ENCODE measurements around the gene NUDT4B.
"Not testable (repeated sequence)": the region's sequence is repeated elsewhere in the genome, so short reads cannot be mapped to it uniquely, and the experiment has no call there.

The NUDT4B gene

DNA sequence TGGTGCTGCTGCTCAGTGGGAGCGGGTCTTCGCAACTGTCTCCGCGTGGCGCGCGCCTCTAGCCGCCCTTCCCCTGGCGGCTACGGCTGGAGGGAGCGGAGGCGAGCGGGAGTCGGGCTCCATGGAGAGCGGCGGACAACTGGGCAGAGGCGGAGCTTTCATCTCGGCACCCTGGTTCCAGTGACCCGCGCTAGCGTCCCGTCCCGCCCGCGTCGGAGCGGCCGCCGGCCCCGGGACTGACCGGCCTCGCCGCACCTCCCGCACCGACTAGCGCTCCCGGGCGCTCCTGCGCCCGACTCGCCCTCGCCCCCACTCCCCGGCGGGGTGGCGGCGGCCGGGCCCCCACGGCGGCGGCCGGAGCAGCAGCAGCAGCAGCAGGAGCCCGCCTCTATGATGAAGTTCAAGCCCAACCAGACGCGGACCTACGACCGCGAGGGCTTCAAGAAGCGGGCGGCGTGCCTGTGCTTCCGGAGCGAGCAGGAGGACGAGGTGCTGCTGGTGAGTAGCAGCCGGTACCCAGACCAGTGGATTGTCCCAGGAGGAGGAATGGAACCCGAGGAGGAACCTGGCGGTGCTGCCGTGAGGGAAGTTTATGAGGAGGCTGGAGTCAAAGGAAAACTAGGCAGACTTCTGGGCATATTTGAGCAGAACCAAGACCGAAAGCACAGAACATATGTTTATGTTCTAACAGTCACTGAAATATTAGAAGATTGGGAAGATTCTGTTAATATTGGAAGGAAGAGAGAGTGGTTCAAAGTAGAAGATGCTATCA is at the start of gene NUDT4B:
TSS of gene NUDT4B (plus strand) at position 212 of the 772 bp plus-strand sequence. CDS start at position 391, 179 bp downstream.
- not testable (repeated sequence) for DNase-seq

DNA sequence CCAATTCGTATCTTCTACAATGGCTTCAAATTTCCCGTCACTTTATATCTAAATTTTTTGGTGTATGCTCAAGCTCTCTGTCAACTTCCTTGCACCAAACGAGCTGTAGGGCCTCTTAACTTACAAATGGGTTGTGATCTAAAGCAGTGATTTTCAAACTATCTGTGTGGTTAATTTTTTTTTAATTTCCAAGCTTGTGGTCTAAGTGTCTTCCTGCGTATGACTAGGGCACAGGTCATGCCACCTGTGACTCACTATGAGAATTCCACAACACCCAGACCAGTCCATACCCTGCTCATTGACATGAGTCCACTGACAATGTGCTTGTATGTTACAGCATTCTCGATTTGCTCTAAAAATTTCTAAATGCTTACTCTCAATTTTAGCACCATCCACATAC is 49.2 kb upstream of the NUDT4B start:
- not testable (repeated sequence) for DNase-seq

DNA sequence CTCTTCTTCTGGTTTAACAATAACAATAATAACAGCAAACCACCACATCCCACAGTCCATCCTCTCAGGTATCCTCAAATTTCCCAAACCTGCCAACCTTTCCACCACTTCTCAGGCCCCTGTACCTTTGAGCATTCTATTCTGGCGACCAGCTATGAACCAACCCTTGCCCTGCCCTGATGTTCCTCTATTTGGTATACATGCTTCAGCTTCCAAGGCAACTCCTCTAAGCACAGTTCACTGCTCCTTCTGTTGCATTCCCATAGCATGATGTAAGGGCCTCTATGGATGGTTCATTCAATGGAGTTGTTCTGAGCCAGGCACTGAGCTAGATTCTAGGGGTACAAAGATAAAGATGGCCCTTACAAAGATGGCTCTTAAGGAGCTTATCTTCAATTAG is 46.3 kb upstream of the NUDT4B start:
- DNase-seq, result not testable (repeated sequence)

DNA sequence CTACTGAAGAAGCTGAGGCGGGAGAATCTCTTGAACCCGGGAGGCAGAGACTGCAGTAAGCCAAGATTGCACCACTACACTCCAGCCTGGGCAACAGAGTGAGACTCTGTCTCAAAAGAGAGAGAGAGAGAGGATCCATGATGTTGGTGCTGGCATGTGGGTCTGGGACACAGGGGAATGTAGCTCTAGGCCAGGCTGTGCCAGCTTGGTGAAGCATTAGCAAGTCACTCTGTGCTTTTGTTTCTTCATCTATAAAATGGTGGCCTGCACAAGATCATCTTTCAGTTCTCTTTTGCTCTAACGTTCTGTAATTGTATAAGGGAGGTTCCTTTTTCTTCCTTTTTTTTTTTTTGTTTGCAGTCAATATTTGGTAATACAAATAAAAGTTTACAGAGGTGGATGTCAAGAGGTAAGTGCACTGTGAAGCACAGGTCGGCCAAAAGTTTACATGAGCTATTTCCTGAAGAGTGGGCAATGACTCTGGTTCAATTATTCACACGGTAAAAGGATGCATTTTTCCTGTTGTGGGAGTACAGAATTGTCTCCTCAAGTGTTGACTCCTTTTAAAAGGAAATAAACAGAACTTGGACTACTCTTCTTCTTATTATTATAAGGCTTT is 44.5 kb upstream of the NUDT4B start:
- DNase-seq, result not testable (repeated sequence)

DNA sequence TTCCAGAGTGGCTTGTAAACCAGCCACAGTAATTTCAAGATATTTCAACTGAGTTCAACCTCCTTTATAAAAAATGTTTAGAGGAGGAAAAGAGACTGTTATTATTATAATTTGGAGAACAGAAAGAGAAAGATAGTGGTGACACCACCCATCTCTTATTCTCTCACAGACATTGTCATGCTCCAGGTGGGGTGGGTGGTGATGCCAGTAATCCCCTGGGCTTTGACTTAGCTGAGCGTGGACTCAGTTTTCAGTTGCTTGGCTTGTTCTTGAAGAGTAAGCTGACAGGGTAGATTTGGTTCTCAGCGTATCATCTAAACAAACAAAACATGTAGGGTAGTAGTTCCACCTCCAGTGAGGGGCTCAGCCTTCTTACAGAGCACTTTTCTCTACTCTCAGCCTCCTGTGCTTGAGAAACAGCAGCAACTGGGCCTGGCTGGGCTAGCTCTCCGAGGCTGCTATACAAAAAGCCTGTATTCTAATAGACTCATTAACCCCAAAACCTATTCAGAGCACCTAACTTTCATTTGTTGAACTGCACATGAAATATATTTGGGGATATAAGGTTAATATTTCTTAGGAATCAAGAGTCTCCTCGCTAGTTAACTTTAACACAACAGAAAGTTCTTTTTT is 43.1 kb upstream of the NUDT4B start:
- not testable (repeated sequence) for DNase-seq

DNA sequence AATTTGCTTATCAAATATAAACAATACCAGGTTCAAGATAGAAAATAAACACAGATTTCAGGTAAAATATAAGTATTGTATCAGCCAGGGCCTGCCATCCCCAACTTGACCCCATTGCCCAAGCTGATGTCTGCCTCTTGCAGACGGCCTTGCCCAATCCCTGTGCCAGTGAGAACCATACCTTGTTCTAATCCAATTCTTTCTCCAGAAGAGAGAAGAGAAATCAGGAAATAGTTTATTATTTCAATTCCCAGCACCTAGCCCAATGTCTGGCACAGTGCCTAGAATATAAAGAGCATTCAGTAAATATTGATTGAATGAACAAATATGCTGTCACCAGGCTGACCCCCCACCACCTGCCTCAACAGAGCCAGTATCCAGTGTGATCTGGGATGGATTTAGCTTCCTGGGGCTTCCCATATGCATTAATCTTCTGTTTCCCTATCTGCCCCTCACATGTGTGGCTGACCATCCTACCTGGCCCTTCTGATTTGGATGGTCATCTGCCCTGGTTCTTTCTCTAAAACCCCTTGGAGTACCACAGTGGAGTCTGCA is 39.7 kb upstream of the NUDT4B start:
- DNase-seq, result not testable (repeated sequence)

DNA sequence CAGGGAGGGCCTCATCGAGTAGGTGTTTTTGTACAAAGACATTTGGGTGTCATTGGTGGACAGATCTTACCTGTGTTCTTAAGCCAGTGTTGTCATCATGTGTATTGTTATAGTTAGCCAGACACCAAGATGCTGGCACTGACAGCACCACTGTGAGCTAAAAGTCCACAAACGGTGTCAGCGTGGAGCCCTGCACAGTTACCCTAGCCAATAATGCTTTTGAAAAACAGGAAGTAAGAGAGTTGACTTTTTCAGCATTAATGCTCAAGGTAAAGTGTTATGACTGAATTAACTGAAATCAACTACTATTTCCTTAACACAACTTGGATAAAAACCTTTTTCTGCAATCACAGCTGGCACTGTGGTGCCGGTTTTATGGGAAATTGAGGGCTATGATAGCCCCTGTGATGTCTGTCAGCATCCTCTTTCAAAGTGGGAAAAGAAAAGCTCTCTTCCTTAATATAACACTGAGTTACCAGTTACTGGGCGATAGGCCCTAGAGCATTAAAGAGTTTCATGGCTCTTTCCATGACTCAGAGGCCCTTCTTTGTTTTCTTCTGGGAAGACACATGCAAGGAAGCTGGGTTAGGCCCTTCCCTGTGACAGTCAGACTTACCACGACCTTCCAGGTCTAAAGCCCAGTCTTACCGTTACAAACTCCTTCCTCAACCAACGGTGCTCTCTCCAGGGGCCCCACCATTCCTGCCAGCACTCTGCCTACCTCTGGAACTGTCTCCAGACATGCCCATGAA is 37.6 kb upstream of the NUDT4B start:
- DNase-seq, result not testable (repeated sequence)

DNA sequence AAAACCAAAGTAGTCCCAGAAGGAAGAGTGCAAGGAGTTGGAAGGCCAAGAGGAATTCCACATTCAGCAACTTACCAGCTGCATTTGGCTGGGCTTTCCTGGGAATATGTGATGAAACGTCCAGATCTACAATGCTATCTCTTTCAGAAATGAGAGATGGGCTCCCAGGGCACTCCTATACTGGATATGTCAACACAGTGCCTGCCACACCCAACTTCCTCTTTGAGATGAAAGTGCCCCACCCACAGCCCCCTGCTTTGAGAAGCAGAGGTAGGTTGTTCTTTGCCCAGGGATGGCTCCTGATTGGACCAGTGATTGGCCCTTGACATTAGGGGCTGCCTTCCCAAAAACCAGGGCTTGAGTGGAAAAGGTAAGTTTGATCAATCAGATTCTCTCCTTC is 36.2 kb upstream of the NUDT4B start:
- not testable (repeated sequence) for DNase-seq

DNA sequence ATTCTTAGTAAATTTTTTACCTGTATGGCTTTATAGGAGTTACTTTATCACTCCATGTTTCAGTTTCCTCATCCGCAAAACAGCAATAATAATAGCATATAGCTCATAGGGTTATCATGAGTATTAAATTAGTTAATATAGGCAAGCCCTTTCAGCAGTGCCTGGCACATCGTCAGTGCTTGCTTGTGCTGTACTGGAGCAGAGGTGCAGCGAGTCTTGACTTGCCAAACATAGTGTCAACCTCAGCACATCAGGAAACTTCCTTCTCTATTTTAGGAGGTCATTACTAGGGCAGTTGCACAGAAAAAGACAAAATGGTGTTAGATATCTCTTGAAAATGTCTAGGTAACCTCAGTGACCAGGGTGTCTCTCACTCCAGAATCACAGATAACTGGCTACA is 33.1 kb upstream of the NUDT4B start:
- DNase-seq, result not testable (repeated sequence)

DNA sequence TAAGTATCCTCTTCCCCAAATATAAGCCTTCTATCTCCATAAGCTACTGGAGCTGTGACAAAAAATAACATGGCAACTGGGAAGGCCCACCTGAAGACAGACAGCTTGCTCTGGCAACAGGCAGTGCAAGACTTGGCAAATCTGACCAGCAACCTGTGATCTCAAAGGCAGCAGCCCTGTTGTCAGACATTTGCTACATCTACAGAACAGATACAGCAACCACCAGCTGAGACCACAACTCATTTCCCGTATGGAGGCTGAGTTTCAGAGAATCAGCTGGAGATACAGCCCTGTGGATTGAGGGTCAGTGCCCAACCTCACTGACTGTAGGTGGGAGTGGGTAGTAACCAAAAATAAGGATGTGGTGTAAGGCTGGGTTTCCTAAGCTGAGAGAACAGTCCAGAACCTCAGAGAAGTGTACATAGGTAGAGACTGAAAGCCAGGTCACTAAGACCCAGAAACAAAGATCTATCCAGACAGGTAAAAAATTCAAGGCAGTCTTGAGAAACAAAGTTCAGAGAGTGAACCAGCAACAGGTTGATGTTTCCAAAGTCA is 31.5 kb upstream of the NUDT4B start:
- DNase-seq, result not testable (repeated sequence)

DNA sequence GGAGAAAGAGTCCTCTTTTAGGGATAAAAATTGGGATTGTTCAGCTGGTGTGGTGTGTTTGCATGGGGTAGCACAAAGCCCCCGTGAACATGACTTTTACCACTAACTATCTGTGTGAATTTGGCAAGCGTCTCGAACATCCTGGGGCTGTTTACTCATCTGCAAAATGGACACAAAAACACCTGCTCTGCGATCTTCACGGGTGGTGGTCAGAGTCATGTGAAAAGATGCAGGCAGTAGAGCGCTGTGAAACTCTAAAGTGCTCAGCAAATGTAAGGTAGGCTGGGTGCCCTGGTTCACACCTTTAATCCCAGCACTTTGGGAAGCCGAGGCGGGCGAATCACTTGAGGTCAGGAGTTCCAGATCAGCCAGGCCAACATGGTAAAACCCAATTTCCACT is 27.7 kb upstream of the NUDT4B start:
- DNase-seq, result not testable (repeated sequence)

DNA sequence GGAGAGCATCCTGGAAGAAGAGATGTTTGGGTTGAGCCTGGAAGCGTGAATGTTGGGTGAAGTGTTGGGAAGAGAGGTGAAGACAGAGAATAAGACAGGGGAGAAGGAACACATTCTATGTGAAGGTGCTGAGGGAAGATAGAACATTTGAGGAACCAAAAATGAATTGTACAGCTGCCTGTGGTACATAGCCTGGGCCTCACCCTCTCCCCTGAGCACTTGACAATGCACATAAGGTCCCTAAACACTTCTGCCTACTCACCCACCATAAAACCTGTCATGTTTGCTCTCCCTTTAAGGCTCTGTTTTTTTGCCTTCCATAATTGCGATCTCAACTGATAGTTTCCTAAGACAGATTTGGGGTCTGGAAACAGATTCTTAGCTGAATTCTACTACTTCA is 25.8 kb upstream of the NUDT4B start:
- DNase-seq, result not testable (repeated sequence)

DNA sequence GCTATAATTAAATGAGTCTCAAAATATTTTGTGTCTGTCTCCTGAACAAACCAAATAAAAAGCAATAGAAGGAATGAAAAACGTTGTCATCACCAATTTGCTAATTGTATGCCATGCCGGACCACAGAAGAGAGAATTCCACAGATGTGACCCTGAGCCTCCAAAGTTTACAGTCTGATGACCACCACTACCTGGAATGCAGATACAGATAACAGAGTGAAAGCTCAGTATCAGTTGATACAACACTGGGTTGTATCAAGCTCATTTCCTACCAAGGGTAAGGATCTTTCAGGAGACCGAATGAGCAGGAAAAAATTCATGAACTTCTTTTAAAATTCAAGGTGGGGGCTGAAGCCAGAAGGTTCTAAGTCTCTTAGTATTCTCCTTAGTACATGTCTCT is 25.1 kb upstream of the NUDT4B start:
- not testable (repeated sequence) for DNase-seq

DNA sequence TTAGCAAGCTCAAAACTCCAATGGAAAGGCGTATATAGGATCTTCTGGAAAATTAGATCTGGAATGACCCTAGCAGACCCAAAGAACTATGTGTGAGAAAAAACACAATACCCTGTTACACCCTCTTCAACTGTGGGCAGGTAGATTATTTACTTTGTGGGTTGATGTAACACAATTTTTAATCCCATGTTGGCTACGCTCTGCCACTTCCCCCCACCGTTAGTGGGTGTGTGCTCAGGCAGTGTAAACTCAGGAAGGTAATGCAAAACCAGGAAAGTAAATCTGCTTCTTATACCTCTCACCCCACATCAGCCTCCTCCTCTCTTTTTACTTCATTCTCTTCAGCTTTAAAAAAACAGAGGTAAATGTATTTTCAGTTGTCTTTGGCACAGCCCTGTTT is 23.7 kb upstream of the NUDT4B start:
- not testable (repeated sequence) for DNase-seq

DNA sequence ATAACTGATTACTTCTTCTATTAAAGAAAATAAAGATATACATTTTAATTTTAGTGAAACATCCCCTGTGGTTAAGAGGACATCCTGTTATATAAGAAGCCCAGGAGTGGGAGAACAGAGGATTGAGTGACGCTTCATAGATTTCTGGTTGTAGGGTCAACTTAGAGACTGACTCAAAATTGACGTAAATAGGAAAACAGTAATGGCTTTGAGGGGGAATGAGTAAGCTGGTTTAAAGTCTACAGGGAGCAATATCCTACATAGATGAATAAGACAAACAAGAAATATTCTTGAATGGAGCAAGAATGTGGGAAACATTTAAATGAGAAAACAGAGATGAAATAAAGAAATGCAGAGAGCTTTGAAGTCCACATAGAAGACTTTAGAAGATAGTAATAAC is 20.7 kb upstream of the NUDT4B start:
- not testable (repeated sequence) for DNase-seq

DNA sequence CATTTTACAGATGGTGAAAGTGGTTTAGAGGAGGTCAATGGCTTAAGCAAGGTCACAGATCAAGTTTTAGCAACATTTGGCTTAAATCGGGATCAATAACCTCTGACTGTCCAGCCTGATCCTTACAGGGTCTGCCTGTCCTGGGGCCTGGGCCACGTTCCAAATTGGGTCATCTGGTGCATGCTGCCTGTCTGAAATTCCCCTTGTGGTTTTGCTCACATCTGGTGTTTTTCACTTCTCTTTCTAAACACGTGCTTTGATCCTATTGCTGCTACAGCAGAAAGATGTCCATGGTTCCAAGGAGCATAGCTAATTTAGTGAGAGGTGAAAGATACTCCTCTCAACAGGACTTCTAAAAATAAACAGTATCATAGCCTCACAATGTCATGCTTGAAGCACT is 19.4 kb upstream of the NUDT4B start:
- not testable (repeated sequence) for DNase-seq

DNA sequence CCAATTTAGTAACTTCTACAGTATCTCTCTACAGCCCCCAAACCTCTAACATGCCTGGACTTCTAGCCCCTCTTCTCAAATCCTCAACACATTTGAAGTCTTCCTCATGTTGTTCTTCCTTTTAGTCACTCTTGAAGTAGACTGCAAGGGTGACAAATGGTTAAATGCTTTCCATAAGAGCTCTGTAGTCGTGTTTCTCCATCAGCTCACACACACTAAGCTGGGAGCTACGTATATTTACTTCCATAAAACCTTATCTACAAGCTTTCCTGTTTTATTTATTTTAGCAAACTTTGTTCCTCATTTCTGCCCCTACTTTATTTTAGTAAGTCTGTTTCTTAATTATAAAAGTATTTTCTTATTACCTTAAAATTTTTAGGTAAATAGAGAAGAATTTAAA is 19.0 kb upstream of the NUDT4B start:
- DNase-seq, result not testable (repeated sequence)

DNA sequence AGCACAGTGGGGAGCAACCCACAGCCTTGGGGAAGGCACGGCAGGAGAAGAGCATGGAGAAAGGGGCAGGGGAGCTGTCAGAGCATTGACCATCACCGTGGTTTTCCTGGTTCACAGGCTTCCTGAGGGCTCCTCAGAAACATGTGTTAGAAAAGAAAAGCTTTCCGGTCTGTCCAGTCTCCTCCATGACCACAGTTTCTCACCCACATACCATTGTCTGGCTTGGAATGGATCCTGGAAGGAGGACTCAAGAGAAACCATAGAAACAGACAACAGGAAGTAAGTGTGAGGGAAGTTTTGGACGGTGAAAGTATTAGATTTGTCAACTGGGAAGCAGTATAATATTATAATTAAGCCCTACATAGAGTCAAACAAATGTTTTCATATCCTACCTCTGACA is 16.3 kb upstream of the NUDT4B start:
- not testable (repeated sequence) for DNase-seq

DNA sequence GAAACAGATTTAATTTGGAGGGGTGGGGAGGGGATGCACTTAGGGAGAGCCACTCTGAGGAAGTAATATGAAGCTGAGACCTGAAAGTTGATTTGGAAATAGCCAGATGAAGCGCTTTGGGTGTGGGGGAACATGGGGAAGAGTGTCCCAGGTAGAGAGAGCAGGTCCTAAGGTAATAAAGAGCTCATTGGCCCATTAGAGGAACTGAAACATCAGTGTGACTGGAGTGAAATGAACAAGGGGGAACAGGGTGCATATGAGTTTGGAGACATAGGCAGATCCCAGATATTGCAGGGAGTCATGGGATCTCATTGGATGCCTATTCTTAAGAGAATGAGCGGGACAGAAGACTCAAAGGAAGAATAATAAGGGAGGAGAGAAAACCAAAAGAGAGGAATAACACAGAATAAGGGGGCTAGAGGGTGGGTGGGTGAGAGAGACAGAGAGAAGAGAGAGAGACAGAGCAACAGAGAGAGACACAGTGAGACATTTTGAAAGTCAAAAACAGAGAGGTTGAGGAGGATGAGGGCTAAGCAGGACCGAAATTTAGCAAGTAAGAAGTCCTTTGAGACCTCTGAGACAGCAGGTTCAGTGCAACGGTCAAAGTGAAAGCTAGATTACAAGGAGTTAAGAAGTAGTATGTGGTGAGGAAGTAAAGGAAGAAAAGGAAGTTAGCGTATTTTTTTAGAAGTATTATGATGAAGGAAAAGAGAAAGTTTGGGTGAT is 14.8 kb upstream of the NUDT4B start:
- not testable (repeated sequence) for DNase-seq

DNA sequence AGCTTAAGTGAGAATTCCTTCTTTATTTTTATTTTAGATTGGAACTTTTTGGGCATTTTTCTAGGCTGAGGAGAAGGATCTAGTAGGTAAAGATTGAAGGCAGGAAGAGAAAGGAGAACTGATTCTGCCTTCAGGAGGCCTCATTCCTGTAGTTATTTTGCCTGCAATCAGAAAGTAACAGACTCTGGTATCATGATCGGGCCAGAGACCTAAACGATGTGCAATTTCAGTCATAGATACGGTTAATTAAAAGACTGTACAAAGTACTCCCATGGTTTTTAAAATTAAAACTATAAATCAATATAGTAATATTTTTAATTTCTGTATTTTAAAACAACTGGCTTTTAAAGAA is 14.3 kb upstream of the NUDT4B start:
- DNase-seq, result not testable (repeated sequence)

DNA sequence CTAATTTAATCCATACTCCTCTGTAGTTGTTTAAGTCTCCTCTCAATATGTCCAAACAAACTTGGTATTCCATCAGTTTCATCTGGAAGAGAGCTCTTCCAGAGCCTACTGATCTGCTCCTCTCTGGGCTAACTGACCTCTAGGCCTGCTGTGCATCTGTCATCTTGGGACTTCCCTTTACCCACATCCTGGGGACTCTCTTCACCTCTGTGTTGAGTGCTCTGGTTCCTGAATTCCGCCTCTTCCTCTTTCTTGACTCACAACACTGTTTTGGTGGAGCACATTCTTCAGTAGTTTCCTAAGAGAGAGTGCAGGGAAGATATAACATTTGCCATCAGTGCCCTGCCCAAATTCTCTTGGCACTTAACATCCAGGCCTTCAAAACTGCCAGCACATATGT is 13.0 kb upstream of the NUDT4B start:
- not testable (repeated sequence) for DNase-seq

DNA sequence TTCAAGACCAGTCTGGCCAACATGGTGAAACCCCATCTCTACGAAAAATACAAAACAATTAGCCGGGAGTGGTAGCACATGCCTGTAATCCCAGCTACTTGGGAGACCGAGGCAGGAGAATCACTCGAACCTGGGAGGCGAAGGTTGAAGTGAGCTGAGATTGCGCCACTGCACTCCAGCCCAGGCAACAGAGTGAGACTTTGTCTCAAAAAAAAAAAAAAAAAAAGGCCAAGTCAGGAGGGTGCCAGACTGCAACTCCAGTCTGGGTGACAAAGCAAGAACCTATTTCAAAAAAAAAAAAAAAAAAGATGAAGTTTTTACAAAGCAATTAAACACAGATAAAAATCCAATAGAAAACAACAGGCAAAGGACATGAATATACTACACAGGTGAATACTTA is 9.9 kb upstream of the NUDT4B start:
- DNase-seq, result not testable (repeated sequence)

Data from NCI-H510A treated with DMSO at 0.1 percent for 48 hours (cell line).